HuH-7.5 (cell line): ENCODE results near the gene LDHD.
"Not testable (repeated sequence)": the region's sequence is repeated elsewhere in the genome, so short reads cannot be mapped to it uniquely, and the experiment has no call there.

Experiments used
- DNase-seq: peaks from one replicate; pipeline ENCODE4 v3.0.0; 2011; ENCODE audit warnings: low spot score

LDHD gene

DNA sequence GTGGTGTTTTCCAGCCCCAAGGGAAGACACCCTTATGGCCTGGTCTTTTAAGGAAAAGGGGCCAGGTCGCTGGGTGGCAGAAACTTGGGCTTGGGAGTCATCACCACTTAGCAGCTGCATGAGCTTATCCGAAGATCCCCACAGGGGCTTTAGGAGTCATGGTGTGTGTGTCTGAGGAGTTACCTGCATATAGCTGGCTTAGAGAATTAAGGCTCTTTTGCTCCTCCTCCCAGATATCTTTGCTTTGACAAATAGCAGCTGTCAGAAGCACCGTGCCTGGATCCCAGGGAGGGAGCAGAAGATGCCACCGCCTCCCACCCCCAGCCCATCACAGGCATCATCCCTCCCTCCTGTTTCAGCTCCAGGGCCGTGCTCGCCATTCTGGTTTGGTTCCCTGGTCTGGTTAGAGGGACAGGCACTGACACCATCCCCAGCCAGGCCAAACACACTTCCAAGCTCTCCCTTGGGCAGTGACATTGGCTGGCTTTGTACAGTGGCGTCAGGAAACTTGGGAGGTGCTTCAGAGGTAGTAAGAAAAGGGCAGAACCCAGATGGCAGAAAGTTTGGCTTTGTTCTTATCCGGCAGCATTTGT, 17.4 kb downstream of the LDHD start:
- DNase-seq = no peak

DNA sequence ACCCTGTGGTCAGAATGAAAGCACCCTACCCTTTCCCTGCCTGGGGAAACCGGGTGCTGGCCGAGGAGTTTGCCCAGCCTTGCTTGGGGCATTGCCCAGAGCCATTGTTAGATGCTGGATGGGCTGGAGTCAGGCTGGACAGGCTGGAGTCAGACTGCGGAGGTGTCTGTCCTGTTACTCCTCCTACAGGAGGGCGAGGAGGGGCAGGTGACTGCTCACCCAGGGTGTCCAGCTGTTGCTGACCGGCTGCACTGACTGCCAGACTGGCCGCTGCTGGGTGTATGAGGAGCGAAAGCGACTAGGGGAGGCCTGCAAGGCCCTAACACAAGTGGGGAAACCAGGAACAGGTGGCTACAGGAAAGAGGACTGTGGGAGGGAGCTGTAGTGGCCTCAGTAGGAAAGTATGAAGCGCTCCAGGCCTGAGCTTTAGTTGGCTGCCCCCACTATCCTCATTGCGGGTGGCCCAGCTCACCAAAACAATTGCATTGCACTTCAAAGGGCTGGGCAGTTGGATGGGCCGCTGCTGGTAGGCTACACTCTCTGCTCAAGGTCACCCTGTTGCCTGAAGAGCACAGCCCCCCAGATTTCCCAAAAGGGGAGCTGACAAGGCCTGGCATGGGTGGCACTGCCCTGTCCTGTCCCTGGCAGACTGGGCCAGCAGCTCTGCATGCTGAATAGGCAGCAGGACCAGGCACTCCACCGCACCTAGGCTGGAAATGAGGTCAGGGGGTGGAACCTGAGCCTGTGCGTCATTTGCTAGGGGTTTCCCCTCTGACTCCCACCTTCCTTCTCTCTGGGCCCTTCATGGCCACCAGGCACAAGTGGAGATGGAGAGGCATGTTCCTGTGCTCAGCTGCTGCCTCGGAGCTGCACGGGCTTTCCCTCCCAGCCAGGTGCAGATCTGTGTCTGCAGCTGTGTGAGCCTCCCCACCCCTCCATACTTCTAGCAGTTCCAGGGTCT, 18.4 kb downstream of the LDHD start:
- no peak for DNase-seq

DNA sequence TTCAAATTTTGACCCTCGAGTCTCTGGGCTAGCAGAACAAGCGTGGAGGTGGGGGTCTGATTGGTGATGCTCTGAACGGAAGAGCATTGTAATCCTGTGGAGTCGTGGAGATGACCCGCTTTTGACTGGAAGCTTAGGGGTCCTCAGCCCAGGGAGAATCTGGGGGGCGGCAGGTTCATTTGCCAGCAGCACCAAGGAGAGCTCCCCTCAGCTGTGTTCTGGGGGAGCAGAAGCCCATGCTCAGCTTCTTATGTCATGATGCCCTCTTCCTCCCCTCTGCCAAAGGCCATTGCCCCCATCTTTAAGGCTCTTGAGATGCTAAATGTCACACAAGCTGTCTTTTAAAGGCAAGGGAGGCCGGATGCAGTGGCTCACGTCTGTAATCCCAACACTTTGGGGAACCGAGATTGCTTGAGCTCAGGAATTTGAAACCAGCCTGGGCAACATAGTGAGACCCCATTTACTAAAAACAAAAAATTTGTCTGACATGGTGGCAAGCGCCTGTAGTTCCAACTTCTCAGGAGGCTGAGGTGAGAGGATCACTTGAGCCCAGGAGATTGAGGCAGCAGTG, 19.3 kb downstream of the LDHD start:
- no peak for DNase-seq

DNA sequence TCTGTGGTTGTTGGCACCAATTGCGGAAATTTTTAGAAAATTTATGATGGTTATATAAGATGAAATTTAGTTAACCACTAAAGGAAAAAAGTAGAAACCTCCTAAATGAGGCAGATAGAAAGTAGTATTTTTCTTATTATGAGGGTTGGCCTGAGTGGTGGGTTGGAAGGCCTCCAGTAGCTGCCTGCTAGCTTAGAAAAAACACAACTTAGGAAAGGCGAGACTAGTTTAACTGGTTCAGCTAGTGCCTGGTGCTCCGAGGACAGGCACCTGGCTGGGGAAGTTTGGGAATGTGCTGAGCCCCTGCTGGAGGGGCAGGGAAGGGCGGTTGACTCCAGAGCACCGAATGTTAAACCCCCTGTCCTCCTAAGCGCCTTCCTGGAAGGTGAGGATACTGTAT, 19.9 kb downstream of the LDHD start:
- DNase-seq = peak; percentile 74

DNA sequence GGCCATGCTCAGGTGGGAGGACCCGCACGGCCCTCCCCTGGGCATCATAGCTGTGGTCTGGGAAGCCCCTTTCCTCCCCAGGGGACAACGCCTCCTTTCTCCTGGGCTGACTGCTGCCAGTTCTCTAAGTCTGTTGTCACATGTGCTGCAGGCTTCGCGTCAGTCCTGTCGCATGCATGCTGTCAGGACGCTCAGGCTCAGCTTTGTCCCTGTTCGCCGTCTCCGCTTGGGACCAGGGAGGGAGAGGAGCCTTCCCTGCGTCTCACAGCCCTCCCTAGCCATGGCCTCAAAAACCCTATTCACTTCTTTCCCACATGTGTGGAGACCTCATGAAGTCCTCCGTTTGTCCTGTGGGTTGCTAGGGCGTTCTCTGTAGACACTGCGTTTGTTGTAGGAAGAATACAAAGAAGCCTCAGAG, 21.4 kb downstream of the LDHD start:
- no peak for DNase-seq

DNA sequence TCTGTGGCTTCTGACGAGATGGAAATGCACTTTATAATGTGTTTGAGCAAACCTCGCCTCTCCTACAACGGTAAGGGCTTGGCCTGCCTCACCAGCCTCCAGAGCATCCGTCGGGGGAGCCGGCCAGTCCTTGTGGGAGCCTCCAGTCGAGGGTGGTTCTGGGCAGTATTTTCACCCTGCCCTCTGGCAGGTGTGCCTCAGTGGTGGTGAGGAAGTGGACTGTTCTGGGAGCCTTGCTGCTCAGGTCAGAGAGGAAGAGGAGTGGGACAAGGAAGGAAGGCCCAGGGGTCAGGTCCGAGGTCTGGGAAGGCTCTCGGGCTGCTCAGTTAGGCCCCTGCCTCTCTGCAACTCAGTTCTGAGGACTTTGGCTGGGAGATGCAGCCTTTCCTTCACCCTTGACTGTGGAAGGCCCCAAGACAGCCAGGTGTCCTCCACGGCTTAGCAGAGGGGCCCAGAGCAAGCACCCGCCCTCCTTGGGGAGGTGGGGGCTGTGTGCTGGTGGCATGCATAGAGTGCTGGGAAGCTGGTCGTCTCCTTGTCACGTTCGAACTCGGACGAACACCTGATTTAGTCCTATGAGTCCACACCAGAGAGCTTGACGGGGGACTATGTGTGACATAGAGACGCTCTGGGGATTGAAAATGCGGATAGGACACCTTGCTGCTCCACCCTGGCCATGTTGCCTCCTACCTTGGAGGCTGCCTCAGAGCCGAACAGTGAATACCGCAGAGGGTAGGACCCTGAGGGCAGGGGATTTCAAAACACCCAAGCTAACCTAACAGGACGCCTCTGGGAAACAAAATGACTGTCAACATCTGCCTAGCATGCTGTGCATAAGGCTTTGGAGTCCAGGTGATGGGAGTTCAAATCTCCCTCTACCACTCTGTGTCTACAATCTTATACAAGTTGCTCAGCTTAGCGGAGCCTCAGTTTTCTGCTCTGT, 22.7 kb downstream of the LDHD start:
- DNase-seq = no peak

DNA sequence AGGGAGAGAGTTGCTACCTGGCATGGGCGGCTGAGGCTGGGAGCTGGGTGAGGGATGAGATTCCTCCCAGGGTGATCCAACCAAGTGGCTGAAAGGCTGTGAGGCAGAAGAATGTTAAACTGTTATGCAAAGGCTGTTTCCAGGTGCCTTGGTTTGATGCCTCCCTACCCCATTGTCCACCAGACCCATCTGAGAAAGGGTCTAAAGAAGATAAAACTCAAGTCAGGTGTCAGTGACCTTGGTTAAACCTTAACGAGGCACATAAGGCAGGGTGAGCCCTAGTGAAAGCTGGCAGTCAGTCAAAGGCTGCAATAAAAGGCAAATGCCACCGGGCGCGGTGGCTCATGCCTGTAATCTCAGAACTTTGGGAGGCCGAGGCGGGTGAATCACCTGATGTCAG, 23.8 kb downstream of the LDHD start:
- DNase-seq = no peak

DNA sequence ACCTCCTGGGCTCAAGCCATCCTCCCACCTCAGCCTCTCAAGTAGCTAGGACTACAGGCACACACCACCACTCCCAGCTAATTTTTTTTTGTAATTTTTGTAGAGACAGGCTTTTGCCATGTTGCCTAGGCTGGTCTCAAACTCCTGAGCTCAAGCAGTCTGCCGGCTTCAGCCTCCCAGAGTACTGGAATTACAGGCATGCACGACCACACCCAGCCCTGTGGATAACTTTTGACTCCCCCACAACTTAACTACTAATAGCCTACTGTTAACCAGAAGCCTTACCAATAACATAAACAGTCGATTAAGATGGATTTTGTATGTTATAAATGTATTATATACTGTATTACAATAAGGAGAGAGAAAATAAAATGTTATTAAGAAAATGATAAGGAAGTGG, 25.0 kb downstream of the LDHD start:
- DNase-seq = not testable (repeated sequence)

DNA sequence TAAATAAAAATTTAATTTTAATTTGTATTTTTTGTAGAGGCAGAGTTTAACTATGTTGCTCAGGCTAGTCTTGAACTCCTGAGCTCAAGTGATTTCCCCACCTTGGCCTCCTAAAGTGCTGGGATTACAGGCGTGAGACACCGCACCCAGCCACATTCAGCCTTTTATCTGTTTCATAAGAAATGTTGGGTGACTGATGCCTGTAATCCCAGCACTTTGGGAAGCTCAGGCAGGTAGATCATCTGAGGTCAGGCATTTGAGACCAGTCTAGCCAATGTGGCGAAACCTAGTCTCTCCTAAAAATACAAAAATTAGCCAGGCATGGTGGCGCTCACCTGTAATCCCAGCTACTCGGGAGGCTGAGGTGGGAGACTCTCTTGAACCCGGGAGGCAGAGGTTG, 25.7 kb downstream of the LDHD start:
- DNase-seq = not testable (repeated sequence)

DNA sequence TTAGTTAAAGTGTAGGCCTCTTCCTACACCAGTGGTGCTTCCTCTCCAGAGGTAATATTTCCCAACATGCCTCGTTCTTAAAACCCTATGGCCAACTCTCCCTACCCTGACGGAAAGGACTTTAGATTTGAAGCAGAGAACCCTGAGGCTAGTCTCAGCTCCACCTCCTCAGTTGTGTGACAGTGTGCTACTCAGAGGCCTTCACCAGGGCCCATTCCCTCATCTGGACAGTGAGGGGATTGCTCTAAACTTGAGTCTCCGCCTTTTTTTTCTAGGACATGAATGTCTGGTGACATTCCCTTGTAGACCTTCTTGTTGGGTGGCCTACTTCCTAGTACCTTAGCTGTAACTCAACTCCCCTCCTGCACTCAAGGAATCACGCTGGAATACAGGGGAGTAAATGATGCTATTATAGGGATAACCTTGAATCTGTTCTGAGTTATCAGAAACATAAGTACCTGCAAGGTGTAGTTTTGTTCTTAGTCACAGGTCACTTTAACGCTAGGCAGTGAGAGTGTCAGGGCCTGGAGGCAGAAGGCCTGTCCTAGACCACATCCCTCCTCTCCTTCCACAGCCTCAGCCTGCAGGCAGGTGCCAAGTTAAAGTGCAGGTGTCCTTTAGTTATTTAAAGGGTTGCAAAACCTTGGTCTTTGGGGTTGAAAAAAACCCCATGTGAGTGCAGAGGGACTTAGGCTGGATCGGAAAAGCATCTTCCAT, 26.9 kb downstream of the LDHD start:
- DNase-seq = no peak

DNA sequence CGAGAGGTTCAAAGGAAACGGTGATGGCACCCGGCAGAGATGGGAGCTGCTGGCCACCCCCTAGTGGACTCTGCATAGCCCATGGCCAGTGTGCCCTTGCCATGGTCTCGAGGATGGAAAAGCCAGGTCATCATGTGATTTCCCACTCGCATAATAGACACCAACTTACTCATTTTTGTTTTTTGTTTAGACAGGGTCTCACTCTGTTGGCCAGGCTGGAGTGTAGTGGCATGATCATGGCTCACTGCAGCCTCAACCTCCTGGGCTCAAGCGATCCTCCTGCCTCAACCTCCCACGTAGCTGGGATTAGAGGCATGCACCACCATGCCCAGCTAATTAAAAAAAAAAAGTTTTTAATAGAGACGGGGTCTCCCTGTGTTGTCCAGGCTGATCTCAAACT, 27.6 kb downstream of the LDHD start:
- no peak for DNase-seq

DNA sequence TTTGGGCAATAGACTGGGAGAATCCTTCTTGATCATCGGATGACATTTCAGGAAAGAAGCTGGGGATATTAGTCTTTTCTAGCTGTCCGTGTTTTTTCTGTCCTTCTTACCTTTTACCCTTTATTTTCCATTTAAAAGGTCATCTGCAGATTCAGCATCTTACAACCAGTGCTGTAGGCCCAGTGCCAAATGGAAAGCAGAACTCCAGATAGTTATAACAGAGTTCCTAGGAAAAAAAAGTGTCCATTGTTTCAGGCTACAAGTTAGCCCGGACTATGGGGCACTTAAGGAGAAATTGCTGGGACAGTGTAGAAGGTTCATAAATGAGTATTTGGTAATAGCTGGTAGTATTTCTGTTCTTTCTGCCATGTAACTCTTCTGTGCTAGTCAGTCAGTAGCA, 28.4 kb downstream of the LDHD start:
- DNase-seq = no peak

DNA sequence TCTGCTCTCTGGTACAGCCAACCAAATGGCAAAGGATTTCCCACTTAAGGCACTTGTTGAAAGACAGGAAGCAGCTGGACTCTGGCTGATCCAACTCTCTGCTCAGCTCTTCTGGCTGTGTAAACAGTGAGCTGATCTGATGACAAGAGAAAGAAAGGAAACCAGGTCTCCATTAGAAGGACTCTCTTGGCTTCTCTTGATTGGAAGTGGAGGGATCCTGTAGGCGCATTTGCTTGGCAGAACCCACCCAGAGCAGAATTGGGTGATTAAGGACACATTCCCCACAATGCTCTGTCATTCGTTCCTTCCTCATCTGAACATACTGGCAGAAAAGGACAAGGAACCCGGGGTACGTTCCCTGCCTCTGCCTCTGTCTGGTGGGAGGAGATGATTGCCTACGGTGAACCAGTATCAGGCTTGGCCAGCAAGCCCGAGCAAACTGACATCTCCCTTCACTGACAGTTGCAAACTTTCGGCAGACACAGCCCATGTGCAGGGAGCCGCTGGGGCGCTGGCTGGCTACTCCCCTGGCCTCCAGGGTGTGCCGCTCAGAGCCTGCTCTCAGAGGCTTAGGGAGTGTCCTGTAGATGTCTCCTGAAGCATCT, 29.1 kb downstream of the LDHD start:
- DNase-seq = no peak

DNA sequence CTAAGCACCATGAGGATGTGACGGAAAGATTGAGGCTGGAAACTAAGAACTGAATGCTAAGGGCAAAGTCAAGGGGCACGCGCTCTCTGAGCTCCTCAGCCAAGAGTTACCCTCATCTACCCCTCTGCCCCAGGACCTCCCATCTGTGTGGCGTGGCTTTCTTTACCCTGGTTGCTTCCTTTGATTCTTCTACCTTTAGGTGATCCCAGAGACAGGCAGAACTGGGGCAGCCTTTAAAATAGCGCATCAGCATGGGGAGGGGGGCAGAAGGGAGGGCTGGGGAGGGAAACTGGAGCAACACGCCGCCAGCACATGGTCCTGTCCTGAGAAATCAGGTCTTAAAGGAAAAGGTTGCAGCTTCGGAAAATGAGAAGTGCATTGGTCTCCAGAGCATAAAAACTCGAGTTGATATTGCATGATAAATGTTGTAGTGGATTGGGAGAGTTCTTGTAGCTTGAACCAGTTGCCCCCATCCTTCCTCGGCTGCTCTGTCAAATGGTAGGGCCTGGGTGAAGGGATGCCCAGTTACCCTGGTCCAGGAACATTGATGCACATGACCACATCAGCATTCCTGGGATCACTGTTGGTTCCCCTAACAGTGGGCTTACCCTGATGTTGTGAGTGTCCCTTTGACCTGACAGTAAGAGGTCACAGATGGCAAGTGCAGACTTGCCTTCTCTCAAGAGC, 29.7 kb downstream of the LDHD start:
- no peak for DNase-seq

DNA sequence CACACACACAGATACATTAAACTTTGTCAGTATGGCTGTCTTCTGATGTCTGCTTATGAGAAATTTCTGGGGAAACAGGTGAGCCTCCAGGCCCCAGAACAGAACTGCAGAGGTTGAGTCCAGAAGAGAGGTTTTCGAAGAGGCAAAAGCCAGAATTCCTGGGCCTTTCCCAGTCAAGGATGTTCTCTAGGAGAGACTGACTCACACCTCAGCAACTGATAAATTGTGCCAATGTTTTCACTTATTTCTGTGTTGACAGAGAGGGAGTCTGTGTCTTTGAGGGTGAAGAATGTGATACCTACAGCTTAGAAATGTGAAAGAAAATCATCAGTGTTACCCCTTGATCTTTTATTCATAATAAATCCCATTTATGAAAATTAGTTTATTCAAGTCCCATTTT, 30.3 kb downstream of the LDHD start:
- DNase-seq = no peak

DNA sequence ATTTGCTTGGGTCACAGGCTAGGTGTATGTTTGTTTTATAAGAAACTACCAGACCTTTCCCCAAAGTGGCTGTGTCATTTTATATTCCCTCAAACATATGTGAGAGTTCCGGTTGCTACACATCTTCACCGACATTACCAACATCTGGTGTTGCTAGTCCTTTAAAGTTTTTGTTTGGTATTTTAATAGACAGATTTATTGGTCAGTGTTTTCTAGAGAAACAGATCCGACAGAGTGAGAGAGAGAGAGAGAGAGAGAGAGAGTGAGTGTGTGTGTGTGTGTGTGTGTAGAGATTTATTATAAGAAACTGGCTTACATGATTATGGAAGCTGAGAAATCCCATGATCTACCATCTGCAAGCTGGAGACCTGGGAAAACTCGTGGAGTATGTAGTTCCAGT, 31.0 kb downstream of the LDHD start:
- DNase-seq = no peak

DNA sequence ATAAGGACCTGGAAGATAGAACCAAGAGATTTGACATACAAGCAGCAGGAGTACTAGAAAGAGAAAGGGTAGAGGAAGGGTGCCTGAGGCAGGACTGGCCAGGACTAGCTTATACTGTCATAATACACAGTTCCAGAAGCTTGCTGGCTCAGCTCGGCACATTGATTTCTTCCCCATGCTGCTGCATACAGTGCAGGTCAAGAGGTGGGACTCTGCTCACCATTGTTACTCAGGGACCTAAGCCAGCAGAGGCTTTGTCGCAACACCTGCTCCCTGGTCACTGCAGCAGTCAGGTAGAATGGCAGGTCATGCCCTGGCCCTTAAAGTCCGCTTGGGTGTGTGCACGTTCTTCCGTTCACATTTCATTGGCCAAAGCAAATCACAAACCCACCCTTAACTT, 32.8 kb downstream of the LDHD start:
- DNase-seq = peak; percentile 73

DNA sequence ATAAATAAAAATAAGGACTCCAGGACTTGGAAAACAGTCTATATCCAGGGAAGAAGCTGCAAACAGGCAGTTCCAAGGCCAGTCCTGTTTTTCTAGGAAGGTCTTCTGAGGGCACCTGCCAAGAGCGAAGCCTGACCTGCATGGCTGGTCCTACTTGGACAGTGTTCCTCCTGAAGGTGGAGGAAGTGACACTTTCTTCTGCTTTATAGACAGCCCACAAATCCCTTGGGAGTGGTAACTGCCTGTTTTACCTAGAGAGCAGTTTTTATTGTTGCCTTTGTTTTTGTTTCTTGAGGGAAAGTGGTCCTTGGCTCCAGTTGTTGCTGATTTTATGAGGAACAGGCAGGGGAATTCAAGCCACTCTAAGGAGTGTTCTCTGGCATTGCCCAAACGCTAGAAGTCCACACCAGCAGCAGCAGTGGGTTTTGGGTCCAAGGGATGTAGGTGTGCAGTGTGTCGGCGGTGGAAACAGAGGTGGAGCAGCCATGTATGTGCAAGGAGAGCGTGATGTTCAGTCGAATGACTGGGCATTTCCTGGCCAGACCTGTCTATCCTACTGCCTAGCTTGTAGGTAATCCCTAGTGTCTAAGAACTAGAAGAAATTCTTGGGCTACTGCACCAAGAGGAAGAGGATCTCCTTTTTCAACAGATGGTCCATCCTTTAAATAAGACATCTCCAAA, 35.3 kb downstream of the LDHD start:
- no peak for DNase-seq

DNA sequence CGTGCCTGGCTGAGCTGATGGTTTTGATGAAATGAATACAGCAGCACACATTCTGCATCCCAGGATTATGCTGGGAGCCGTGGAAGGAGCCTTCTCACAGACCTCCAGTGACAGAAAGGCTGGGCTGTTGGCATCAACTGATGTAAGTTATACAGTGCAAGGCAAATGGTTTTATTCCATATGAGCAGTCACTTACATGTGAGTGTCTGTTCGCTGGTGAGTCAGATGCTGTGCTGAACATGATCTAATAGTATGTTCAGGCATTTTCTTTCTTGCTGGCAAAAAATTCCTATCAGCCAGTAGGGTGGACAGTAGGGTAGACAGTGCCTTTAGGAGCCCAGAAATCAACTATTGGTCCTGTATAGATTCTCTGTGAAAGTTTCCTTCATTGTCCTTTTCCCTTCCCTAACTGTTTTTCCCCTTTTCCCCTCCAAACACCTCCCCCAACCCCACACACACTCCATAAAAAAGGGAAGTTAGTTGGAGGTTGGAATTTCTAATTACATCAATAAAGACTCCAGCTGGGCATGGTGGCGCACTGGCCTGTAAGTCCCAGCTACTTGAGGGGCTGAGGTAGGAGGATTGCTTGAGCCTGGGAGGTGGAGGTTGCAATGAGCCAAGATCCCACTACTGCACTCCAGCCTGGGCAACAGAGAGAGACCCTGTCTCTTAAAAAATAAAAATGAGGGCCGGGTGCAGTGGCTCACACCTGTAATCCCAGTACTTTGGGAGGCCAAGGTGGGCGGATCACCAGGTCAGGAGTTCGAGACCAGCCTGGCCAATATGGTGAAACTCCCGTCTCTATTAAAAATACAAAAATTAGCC, 36.2 kb downstream of the LDHD start:
- no peak for DNase-seq
